ENCODE measurements around the gene ATXN1. TPM values are rescaled to one million over a fixed set of nuclear protein-coding genes. Genes with fewer than 3 reads are reported as not detected.

The ATXN1 gene
- total RNA-seq, 2 donors from 2014 or later, result 63.1 to 72.2 TPM

DNA sequence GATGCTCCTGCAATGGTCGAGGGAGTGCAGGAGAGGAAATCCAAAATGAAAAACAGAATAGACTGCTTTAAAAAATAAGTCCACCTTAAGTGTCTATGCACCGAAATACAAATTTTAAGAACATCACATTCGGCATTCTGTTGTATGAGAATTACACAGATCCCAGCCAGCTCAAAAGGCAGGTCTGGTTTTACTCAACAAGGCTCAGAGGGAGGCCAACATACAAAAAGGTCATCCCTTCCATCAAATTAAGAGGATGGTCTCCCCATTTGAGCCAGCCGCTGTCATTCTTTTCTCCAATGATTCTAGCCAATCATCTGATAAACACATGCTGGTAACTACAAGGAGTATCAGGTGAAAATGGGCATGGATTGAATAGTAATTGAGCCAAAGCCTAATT, 7.9 kb downstream of the ATXN1 start:
- intact Hi-C loops (cut with DNase I), result loop anchor here in 1 of 2 donors (10.0 kb wide), 1 partner anchor 239 kb away; no protein-coding TSS in a partner anchor

DNA sequence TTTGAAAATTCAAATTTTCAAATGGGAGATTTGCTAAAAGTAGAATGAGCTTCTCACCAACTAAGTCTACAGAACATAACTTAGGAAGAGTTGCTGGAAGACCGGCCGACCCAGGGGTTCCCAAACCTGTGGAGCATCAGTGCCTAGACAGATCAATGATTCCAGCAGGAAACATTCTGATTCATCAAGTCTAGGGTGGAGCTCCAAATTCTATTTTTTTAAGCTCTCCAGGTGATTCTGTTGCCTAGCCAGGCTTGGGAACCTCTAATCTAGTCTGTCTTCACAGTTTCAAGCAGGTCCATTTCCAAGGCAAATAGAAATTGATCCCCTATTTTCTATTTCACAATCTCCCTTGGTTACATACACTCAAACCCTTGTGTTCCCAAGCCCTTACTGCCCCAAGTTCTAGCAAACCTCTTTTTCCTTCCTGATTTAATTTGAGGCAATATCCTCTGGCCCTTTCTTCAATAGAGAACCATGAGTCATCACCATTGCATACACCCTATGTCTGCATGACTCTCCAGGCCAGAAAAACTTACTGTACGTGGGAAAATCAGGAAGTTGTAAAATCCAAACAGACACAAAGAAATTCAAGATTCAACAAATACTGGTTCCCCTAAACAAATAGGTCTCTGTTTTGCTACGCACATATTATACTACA, 8.9 kb downstream of the ATXN1 start:
- intact Hi-C loops (cut with DNase I), result loop anchor here in 1 of 2 donors (10.0 kb wide), 1 partner anchor 238 kb away; no protein-coding TSS in a partner anchor
- no peak for DNase-seq (ENCODE audit: low spot score)

More for the DNA sequence above, 7.9 kb downstream of the ATXN1 start:
- no peak for DNase-seq (ENCODE audit: low spot score)

DNA sequence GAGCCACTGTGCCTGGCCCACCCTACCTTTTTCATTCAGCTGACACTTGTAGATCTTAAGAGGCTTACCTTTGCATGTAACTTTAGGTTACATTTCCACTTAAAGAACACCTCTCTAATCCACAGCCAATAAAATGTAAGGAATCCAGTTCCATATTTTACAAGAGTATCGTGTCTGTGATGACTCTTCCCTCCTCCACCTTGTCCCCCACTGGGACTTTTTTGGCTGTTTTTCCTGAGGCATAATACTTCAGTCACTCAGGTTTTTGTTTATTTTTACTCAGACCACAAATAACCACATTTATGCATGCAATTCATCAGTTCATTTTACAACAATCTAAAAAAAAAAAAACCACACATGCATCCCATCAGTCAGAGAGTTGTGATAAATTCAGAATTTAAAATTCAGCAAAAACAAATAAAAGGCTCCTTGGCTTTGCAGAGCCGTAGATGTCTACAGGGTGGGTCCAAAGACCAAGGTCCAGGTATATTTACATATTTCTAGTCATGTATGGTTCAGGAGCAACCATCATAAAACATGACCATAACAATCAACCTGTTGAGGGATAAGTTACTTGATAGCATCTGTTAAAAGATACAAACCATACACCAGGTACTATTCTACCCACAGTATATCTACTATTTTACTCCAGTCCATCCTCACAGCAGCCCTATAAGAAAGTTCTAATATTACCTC, 9.9 kb downstream of the ATXN1 start:
- intact Hi-C loops (cut with DNase I), result loop anchor here in 1 of 2 donors (10.0 kb wide), 1 partner anchor 237 kb away; no protein-coding TSS in a partner anchor
- DNase-seq (ENCODE audit: low spot score), result no peak

DNA sequence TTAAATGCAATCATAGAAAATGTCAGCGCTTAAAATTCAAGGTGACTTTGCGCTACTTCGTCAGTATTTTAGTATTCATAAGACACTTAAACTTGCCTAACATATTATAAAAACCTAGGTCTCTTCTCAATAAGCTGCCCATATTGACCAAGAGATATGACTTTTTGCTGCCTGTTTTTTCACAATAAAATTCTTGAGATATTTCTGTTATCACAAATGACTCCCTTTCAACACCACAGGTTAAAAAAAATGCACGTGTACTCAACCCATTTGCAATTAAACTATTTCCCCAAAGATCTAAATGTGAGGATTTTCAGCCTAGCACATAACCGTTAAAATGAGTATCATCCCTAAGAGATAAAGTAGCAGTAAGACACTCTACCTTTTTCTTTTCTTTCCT, 10.7 kb downstream of the ATXN1 start:
- no peak for DNase-seq (ENCODE audit: low spot score)
- intact Hi-C loops (cut with DNase I), result loop anchor here in 1 of 2 donors (10.0 kb wide), 1 partner anchor 236 kb away; no protein-coding TSS in a partner anchor

DNA sequence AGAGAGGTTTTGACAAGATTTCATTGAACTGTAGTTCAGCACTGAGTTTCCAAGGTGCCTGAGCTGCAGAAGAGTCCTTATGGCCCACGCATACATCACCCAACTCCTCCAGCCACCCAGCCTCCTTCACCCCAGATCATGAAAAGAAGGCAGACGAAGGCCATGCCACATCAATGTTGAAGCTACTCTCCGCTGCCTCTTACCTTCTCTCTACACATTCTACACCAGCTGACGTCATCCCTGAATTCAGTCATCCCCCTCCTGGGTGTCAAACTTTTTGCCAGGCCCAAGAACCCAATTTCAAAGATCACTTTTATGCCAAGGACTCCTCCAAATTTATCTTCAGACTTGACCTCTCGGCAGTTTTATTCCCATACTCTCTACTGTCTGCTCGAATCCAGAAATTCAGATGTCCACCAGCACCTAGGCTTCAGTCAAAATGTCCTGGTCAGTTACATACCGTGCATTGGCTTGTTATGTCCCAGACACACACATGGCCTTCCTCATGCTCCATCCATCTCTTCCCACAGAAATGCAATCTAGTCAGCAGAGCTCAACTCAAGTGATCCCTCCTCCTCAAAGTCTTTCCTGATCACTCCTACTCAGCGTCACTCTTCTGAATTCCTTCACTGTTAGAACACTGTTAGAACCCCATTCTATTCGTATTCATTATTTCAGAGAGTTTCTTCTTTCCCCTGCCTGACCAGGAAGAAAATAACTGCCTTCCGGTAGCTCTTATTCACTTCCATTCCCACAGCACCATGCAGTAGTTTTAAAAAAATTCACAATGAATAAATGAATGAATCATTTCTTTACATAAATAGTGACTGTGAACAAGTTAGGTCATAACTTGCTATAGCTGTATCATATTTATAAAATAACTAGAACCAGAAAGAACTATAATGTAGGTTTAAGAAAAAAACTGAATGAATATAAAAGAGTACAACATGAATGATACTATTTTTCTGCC, 11.5 kb downstream of the ATXN1 start:
- intact Hi-C loops (cut with DNase I), result loop anchor here in 1 of 2 donors (10.0 kb wide), 1 partner anchor 235 kb away; no protein-coding TSS in a partner anchor
- DNase-seq (ENCODE audit: low spot score), result no peak

DNA sequence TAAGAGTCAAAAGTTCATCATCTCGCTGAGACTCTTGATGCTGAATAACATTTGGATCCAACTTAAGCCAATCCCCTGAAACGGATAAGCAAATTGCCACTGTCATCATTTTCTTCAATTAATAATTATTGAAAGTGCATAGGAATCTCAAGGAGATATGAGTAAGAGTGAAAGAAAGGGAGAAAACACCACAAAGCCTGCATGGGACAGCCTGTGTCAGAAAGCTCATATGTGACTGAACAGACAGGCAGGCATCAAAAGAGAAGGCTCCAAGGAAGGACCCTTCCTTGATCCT, 13.3 kb downstream of the ATXN1 start:
- no peak for DNase-seq (ENCODE audit: low spot score)
- intact Hi-C loops (cut with DNase I), result no loop called here

DNA sequence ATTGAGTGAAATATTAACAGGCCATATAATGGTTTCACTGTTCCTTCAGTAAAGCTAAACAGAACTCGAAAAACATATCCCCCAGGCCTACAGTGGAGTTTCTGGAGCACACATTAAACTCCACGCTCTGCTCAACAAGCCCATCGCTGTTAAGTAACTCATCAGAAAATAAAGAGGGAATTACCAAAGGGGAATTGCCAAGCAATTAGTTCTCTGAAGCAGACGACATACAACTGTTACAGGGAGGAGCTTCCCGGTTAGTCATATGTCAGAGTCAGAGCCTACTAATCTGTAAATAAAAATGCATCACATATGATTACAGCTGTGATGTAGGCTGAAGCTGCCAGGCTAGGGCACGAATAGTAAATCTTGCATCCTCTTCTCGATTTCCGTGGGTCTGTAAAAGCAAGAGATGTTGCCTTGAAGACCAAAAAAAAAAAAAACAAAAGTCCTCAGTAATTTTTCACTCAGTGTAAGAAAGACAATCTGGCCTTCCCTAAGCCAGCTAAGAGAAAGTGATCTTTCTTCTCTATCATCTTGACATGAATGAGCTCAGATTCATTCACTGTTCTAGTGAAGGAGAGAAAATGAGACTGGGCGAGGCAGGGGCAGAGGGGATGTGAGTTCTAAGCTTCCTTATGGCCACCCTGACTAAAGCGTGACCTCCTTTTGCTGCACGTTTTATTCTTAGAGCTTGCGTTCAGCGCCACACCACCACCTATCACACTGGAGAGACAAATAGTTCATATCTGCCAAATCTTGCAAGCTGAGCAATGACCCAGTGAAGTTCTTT, 13.8 kb downstream of the ATXN1 start:
- DNase-seq (ENCODE audit: low spot score), result no peak
- intact Hi-C loops (cut with DNase I), result no loop called here

DNA sequence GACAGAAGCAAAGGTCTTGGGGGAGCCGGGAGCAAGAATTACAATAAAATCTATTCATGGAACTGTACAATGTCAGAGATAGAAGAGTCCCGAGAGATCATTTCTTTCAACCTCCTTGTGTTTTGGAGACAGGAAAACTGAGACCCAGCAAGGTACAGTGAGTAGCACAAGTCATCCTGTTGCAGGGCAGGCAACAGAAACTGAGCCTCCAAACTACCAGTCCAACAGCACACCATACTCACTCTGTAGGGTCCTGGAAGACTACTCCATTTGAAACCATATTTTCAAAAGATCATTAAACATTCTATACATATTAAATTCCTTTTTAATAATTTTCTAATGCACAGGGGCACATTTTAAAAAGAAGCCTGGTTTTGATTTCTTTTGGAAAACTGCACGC, 14.4 kb downstream of the ATXN1 start:
- intact Hi-C loops (cut with DNase I), result no loop called here
- DNase-seq (ENCODE audit: low spot score), result no peak

DNA sequence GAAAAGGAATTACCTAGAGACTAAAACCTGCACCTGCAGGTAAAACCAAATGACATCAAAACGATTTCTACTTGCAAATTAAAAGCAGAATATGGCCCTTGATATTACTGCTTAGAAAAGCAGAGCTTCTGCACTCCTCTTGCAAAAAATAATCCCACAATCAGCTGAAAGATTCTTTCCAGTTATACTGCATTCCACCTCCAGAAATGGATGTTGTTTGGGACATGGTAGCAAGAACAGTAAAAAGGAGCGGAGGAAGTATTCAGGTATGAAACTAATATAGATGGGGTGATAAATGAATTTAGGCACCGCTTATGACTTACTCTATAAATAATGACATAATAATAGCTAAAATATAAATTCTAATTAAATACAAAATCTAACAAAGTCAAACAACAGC, 14.9 kb downstream of the ATXN1 start:
- no peak for DNase-seq (ENCODE audit: low spot score)
- intact Hi-C loops (cut with DNase I), result no loop called here

DNA sequence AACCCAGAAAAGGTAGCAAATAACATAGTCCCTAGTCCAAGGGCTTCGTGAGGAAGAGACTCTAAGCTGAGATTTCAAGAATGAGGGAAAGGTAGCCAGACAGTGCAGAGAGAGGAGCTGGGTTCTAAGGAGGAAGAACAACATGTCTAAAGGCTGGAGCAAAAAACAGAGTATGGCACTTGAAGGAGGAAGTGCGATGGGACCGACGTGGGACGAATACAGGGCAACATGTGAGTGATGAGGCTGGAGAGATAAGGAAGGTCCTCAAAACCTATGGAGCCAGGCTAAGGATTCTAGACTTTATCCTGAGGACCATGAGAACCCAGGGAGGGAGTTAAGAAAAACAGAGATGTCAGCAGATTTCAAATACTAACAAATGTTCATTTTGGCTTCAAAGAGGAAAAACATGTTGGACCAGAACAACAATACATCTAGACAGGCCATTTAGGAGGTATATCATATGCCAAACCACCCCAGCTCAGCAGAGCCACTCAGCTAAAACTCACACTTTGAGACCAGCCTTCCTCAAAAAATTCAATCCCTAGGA, 17.5 kb downstream of the ATXN1 start:
- no peak for DNase-seq (ENCODE audit: low spot score)

DNA sequence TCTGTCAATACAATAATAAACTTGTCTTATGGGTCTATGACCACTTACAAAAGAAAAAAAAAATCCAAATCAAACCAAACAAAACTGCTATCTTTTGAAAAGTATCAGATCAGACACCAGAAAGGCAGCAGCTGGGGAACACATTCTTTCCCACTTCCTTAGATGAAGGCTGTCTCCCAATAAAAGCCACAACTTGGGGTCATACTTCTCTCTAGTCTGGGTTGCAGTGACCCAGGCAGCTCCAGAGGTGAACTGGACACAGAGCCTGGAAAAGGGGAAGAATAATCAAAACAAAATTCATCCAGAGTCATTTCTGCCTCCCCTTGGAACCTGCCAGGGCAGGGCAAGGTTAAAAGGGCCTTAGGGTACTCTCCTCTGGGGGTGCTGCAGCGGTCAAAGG, 19.1 kb downstream of the ATXN1 start:
- no peak for DNase-seq (ENCODE audit: low spot score)
- intact Hi-C loops (cut with DNase I), result no loop called here

More for the DNA sequence above, 17.5 kb downstream of the ATXN1 start:
- intact Hi-C loops (cut with DNase I), result no loop called here

DNA sequence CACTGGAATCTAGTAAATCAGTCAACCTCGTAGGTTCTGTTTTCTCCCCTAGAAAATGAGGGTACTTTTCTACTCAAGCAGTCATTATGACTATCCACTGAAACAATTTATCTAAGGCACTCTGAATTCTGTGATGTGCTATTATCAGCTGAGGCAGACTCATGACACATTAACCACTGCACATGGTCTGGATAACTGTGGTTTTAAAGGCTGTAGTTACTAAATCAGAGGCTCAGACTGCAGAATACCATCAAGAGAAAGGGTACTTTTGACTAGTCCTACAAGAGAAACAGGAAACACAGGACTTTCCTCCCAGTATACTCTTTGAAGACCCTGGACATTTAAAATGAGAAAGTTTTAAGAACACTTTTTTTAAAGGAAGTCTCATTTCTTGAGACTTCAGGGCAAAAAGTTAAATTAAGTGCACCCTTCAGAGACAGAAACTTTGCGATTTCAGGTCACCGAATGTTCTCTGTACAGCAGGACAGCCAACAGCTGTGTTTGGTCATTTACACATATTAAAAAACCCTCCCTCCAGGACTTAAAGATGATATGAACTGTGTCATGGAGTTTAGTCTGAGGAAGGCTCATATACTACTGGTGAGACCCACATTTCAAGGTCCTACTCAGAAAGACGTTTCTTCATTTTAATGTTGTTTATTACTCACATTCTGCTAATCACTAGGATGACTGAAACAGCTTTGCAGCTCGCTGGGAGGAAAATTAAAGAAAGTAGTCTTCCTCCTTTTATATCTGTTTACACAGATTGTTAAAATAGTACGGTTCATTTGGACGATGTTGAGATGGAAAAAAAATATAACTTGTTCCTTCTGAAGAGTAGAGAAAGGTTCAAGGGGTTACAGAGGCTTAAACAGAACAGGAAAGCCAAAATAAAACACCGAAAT, 19.9 kb downstream of the ATXN1 start:
- no peak for DNase-seq (ENCODE audit: low spot score)
- intact Hi-C loops (cut with DNase I), result no loop called here

DNA sequence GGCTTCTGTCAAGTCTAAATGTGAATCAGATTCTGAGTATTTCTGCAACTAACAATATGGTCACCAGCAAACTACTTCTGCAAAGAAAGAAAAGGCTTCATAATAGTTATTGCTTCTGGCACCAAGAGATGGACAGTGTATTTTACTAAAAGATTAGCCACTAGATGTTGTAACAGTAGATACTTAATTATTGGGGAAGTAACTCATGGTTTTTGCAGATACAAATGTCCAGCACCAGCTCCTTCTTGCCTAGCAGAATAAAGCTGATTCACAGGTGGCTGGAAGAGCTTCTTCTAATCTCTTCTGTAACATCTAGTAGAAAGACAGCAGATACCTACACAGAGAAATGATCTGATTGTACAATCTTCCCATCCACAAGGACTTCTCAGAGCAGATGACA, 21.2 kb downstream of the ATXN1 start:
- intact Hi-C loops (cut with DNase I), result no loop called here
- DNase-seq (ENCODE audit: low spot score), result no peak

DNA sequence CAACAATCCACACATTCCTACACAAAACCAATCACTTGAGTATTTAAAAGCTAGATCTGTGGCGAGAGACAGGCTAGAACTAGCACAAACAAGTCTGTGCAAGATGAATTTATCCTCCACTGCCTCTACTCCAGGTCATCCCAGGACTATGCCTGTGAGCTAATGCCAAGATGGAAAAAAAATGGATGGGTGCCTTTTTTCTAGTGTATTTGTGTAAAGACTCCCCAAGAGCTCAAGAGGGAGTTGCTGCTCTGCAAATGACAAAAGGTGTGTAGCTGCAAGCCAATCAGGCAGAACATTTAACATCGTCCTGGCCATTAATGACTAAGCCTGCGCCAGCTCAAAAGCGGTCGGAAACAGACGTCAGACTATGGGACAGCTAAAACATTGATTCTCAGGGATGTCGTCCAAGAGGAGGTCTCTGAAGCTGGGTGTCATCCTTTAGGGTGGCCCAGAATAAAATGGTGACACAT, 21.9 kb downstream of the ATXN1 start:
- DNase-seq (ENCODE audit: low spot score), result no peak
- intact Hi-C loops (cut with DNase I), result no loop called here

DNA sequence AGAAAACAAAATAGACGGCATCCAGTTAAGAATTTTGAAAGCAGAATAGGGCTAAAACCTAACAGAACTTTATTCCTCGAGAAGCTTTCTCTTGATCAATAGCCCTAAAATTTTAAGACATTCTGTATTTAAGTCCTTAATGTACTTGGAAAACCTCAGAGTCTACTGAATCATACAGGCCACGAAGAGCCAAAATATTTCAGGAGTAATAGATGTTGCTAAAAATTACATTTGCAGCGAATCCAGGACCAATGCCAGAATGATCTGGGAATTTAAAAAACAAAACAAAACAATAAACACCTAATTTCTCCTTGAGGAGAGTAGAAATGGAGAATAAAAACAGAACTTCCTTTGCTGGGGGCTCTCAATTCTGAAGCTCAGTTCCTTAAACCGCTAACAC, 23.3 kb downstream of the ATXN1 start:
- no peak for DNase-seq (ENCODE audit: low spot score)
- intact Hi-C loops (cut with DNase I), result no loop called here

DNA sequence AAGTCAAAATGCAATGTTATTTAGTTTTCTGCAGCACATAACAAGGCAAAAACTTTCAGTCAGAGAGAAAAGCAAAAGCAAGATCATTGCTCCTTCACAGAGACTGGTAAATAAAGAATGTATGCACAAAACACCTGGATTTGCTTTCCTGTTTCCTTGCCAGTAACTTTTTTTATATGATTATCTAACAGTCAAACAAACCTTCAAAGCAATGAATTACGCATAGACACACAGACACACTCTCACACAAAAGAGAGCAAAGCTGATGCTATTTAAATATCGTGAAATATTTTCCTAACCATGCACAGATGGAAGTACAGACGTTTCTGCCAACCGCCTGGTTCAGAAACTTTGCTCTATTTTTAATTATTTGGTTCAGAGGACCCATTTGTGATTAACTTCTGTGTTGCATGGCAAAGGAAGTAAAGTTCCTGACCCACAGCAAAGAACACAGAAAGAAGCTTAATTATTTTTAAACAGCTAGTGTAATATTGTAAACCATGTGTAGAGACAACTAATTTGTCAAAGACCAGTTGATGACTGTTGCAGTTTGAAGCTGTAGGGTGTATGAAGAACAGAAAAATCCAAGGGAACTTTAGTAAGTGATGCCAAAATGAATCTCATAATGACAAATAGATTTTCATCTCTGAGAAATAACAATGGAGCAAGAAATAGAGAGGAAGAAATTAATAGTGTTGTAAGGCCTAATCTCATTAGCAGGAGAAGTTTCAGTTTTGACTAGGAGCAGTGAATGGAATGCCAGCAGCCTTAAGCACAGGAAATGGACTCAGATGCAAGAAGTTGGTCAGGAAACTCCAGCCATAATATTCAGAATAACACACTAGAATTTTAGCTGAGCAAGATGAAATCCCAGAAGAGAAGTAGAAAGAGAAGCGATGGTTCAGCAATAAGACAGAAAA, 24.1 kb downstream of the ATXN1 start:
- no peak for DNase-seq (ENCODE audit: low spot score)
- intact Hi-C loops (cut with DNase I), result no loop called here

DNA sequence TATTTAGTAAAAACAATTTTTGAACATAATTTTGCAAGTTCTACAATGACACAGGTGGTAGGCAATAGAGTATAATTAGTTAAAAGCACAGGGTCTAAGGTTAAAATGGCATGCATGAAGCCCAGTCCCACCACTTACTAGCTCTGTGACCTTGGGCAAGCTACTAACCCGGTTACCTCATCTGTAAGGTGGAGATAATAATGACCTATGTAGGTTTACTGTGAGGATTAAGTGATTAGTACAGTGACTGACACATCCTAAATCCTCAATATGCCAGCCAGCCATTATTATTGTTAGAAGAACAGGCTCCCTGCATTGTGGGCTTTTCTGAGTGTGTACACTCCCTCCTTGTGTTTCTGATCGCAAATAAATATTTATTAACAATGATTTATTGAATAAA, 26.2 kb downstream of the ATXN1 start:
- intact Hi-C loops (cut with DNase I), result no loop called here
- no peak for DNase-seq (ENCODE audit: low spot score)

All from posterior vena cava (tissue), 2 donors.